ENCODE measurements around the gene NACC1.
"Not testable (repeated sequence)": the region's sequence is repeated elsewhere in the genome, so short reads cannot be mapped to it uniquely, and the experiment has no call there.

The NACC1 gene

GRCh38 chr19:13176345-13176744 lies 58.3 kb downstream of the NACC1 start:
- in situ Hi-C loops (cut with HindIII; ENCODE audit: low pct_ligation_motif_present, low pct_unique_long_range_greater_than_20kb, low sequenced_read_pairs), result no loop called here
- DNase-seq, result peak; percentile 60

GRCh38 chr19:13177584-13177983 lies 59.5 kb downstream of the NACC1 start:
- in situ Hi-C loops (cut with HindIII; ENCODE audit: low pct_ligation_motif_present, low pct_unique_long_range_greater_than_20kb, low sequenced_read_pairs); DNase-seq: not testable (repeated sequence)

GRCh38 chr19:13178291-13178690 lies 60.2 kb downstream of the NACC1 start:
- in situ Hi-C loops (cut with HindIII; ENCODE audit: low pct_ligation_motif_present, low pct_unique_long_range_greater_than_20kb, low sequenced_read_pairs); DNase-seq: not testable (repeated sequence)

- in situ Hi-C loops (cut with HindIII; ENCODE audit: low pct_ligation_motif_present, low pct_unique_long_range_greater_than_20kb, low sequenced_read_pairs), result no loop called here
- no peak for DNase-seq
These were observed 63.8 kb downstream of the NACC1 start for GRCh38 chr19:13181747-13182388.

- in situ Hi-C loops (cut with HindIII; ENCODE audit: low pct_ligation_motif_present, low pct_unique_long_range_greater_than_20kb, low sequenced_read_pairs); DNase-seq: not testable (repeated sequence)
These were observed 66.9 kb downstream of the NACC1 start for GRCh38 chr19:13184926-13185325.

GRCh38 chr19:13185763-13186657 lies 67.9 kb downstream of the NACC1 start:
- DNase-seq; in situ Hi-C loops (cut with HindIII; ENCODE audit: low pct_ligation_motif_present, low pct_unique_long_range_greater_than_20kb, low sequenced_read_pairs): not testable (repeated sequence)

- DNase-seq; in situ Hi-C loops (cut with HindIII; ENCODE audit: low pct_ligation_motif_present, low pct_unique_long_range_greater_than_20kb, low sequenced_read_pairs): not testable (repeated sequence)
These were observed 68.6 kb downstream of the NACC1 start for GRCh38 chr19:13186688-13187087.

- no peak for DNase-seq
- in situ Hi-C loops (cut with HindIII; ENCODE audit: low pct_ligation_motif_present, low pct_unique_long_range_greater_than_20kb, low sequenced_read_pairs), result no loop called here
These were observed 69.4 kb downstream of the NACC1 start for GRCh38 chr19:13187419-13187818.

- in situ Hi-C loops (cut with HindIII; ENCODE audit: low pct_ligation_motif_present, low pct_unique_long_range_greater_than_20kb, low sequenced_read_pairs), result no loop called here
- no peak for DNase-seq
These were observed 71.5 kb downstream of the NACC1 start for GRCh38 chr19:13189600-13189999.

Measured in ACHN (cell line).